Ishikawa (cell line): ENCODE results near the gene CHP1.

Source experiments
- CEBPB ChIP-seq: IDR thresholded peaks from 2 replicates; pipeline ENCODE4 v1.6.1; 2012
- NFIC ChIP-seq: IDR thresholded peaks from 2 replicates; pipeline ENCODE4 v1.6.1; 2012
- TAF1 ChIP-seq: IDR thresholded peaks from 2 replicates; pipeline ENCODE4 v1.6.1; 2012; ENCODE audit warnings: low read depth, mild to moderate bottlenecking
- YY1 ChIP-seq: IDR thresholded peaks from 2 replicates; pipeline ENCODE4 v1.6.1; 2012; ENCODE audit warnings: low read depth

DNA sequence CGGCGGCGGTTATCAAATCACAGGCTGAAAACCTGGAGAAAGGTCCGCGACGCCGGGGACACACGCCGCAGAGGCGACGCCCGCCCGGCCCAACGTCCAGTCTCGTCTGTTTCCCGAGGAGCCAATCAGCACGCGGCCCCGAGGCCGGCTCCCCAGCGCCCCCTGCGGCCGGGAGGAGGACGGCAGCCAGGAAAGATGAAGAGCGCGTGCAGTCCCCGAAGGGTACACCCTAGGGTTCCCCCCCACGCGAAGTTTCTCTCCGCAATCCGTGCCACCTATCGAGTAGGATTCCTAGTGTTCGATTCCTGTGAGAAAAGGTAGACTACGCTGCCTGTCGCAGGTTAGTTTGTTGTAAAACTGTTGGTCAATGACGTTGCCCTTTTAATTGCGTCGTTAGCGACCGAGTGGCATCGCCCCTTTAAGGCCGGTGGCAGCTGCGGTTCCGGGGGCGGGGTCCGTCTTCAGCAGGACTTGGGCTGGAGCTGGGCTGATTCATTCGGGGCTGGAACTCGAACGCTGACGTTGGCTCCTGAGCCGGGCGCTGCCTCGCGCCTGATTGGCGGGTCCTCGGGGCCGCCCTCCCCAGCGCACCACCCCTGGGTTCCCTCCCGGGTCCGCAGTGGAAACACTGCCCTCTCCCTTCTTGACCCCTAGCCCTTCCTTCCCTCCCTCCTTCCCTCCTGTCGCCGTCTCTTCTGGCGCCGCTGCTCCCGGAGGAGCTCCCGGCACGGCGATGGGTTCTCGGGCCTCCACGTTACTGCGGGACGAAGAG is at the start of gene CHP1, which contains the start of gene EXD1:
- TF ChIP-seq CEBPB (no peak), NFIC (no peak; the same call in 1 of the 2 replicates), YY1 (0 out of 2 replicates have a peak, but pooled peaks have one; percentile 34), TAF1 (peak; percentile 67)
